Cardiac septum (tissue), 1 donor: ENCODE data around the gene GFER. TPM values are rescaled to one million over a fixed set of nuclear protein-coding genes. Genes with fewer than 3 reads are reported as not detected.
"Not testable (repeated sequence)": the region's sequence is repeated elsewhere in the genome, so short reads cannot be mapped to it uniquely, and the experiment has no call there.

ENCODE experiments used
- DNase-seq: peaks from one replicate; pipeline ENCODE4 v3.0.0-alpha.2; 2020; ENCODE audit warnings: low spot score
- intact Hi-C: fragments of 100-400 bp; cut with DNase I; formaldehyde crosslinking; loops from one replicate; pipeline ENCODE4 v1.14.0; 2022
- total RNA-seq: library from RNA; stranded (reverse); fragmentation: NEBNext Ultra II Directional; extraction: Animal tissue kit (Norgen Biotek cat#: 25700); gene quantifications from one replicate; pipeline ENCODE4 v1.2.1, GENCODE V29; 2021
- donor health status: DM: no; HTN: no; CAD: no.

GFER gene
- total RNA-seq, 1 donor from 2014 or later, result 25.5 TPM

DNA sequence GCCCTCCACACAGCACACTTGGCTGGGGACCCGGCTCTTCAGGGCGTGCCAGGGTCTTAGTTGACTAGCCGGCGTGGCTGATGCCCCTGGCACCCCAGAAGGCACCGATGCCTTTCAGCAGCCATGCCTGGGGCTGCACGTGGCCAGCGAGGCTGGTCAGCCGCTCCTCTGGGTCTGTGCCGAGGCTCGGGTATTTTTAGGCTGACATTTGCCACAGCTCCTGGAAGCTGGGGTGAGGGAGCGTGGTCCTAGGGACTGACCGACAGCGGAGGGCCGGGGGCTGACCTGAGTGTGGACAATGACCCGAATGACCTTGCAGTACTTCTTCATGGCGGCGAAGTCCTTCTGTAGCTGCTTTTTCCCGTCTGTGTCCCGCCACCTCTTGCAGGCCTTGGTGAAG lies 33.4 kb upstream of the GFER start:
- DNase-seq, result peak; percentile 84
- intact Hi-C loops, result no loop called here

DNA sequence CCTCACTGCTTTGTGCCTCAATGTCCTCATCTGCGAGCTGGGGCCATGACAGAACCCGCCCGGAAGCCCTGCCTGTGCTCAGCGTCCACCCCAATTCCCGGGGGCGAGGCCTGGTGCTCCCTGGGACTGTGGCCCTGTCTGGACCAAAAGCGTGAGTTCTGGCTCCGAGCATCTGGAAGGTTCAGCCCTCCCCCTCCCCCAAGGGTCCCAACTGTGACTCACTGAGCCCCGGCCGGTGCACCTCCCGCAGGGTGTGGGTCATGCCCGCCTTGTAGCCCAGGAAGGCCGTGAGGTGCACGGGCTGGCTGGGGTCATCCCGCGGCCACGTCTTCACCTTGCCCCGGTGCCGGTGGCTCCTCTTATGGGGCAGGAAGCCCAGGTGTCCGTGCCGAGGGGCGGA lies 30.3 kb upstream of the GFER start:
- intact Hi-C loops, result no loop called here
- peak; percentile 74 for DNase-seq

DNA sequence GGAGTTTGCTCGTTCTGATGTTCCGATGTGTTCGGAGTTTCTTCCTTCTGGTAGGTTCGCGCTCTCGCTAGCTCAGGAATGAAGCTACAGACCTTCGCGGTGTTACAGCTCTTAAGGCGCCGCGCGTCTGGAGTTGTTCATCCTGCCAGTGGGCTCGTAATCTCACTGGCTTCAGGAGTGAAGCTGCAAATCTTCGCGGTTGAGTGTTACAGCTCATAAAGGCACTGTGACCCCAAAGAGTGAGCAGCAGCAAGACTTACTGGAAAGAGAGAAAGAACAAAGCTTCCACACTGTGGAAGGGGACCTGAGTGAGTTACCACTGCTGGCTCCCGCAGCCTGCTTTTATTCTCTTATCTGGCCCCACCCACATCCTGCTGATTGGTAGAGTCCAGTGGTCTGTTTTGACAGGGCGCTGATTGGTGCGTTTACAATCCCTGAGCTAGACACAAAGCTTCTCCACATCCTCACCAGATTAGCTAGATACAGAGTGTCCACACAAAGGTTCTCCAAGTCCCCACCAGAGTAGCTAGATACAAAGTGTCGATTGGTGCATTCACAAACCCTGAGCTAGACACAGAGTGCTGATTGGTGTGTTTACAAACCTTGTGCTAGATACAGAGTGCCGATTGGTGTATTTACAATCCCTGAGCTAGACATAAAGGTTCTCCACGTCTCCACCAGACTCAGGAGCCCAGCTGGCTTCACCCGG lies 26.4 kb upstream of the GFER start:
- DNase-seq, intact Hi-C loops: not testable (repeated sequence)

DNA sequence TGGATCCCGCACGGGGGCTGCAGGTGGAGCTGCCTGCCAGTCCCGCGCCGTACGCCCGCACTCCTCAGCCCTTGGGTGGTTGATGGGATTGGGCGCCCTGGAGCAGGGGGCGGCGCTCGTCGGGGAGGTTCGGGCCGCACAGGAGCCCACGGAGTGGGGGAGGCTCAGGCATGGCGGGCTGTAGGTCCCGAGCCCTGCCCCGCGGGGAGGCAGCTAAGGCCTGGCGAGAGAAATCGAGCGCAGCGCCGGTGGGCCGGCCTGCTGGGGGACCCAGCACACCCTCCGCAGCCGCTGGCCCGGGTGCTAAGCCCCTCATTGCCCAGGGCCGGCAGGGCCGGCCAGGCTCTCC lies 25.9 kb upstream of the GFER start:
- intact Hi-C loops, DNase-seq: not testable (repeated sequence)

DNA sequence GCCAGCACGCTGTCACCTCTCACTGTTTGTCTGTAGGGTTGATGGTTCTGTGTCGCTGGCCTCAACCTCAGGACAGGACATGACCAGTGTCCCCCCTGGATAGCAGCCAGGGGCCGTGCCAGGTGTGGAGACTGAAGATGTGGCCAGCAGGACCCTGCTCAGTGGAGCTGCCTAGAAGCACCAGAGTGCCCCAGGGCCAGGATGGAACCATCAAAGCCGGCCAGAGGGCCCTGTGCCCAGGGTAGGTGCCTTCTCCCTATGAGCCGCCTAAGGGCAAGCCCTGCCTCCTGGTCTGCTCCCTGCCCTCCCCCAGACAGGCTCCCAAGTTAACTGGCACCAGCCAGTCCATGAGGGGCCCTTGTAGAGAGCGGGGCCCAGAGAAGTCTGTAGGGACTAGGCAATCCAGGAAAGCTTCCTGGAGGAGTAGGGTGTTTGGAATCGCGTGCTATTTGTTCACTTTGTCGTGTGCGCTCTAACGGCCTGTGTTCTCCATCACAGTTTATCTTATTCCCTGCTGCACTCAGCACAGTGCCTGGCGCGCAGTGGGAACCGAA lies 25.2 kb upstream of the GFER start:
- no peak for DNase-seq
- intact Hi-C loops, result no loop called here

DNA sequence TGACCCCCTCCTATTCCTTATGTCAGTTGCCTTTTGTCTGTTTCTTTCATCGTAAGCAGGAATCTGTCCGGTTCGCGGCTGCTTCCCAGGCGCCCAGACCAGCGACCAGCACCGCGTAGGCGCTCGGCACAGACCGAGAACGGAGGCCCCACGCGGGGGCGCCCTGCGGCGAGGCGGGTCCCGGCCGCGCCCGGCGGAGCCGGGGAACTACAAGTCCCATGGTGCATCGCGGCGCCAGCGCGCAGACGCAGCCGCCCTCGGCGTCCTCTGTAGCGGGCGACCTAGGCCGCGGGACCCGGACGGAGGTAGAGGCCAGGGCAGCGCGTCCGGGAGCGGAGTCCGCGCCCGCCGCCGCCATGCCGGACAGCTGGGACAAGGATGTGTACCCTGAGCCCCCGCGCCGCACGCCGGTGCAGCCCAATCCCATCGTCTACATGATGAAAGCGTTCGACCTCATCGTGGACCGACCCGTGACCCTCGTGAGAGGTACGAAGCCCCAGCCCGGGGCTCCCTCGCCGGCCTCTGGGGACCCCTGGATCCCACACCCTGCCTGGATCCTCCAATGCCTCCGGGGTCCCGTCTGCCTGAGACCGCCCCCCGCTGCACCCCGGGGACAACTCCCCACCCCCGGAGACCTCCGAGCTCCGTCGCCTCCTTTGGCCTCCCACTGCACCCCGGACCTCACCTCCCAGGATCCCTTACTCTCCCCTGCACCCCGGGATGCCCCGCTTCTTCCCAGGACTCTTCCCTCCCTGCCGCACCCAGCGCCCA lies 24.5 kb upstream of the GFER start, which contains the start of gene NDUFB10:
Gene NDUFB10, plus strand, starts transcription at position 270 of the 771 bp plus-strand sequence. Its CDS starts 87 bp downstream, at position 357.
- peak; percentile 97 for DNase-seq
- intact Hi-C loops, result no loop called here

DNA sequence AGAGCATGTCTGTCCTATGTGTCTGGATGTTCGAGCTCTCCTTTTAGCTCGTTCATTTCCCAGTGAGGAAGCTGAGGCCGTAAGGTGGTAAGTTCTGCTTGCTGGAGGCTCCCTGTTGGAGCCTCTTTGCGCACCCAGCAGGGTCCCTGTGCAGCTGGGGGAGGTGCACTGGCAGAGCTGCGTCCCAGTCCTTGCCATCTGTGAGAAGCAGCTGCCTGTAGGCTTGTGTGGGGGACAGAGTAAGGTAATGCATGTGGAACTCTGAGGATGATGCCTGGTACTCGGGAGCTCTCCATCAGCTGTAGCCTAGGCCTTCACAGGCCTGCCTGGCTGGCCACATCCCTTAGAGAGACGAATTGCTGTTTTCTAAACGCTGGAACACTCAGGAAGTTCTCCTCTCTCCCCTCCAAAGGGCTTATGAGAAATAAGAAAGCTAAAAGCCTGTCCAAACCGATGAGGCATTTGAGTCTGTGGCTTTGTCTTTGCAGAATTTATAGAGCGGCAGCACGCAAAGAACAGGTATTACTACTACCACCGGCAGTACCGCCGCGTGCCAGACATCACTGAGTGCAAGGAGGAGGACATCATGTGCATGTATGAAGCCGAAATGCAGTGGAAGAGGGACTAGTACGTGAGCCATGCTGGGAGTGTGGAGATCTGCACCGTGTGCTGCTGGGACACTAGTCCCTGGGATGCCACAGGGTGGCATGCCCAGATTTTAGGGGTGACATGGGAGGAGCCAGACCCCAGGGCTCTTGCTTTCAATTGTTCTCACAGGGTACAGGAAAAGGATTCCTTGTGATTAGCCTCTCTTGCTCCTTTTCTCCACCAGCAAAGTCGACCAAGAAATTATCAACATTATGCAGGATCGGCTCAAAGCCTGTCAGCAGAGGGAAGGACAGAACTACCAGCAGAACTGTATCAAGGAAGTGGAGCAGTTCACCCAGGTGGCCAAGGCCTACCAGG lies 23.0 kb upstream of the GFER start:
- intact Hi-C loops, result no loop called here

DNA sequence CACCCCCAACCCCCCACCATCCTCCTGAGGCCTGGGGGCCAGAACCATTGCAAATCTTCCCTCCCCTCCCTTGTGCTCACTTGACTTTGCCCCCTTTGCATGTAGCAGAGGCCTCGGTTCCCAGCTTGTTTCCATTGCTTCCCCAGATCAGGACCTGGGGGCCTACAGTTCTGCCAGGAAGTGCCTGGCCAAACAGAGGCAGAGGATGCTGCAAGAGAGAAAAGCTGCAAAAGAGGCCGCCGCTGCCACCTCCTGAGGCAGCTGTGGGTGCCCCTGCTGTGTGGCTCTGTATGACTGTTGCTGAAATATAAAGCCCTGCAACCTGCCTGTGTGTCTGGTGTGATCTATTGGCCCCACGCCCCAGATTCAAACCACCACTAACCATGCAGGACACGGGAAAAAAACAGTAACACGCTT lies 22.3 kb upstream of the GFER start:
- DNase-seq, result no peak
- intact Hi-C loops, result no loop called here

More for the DNA sequence above, 23.0 kb upstream of the GFER start:
- DNase-seq, result no peak

DNA sequence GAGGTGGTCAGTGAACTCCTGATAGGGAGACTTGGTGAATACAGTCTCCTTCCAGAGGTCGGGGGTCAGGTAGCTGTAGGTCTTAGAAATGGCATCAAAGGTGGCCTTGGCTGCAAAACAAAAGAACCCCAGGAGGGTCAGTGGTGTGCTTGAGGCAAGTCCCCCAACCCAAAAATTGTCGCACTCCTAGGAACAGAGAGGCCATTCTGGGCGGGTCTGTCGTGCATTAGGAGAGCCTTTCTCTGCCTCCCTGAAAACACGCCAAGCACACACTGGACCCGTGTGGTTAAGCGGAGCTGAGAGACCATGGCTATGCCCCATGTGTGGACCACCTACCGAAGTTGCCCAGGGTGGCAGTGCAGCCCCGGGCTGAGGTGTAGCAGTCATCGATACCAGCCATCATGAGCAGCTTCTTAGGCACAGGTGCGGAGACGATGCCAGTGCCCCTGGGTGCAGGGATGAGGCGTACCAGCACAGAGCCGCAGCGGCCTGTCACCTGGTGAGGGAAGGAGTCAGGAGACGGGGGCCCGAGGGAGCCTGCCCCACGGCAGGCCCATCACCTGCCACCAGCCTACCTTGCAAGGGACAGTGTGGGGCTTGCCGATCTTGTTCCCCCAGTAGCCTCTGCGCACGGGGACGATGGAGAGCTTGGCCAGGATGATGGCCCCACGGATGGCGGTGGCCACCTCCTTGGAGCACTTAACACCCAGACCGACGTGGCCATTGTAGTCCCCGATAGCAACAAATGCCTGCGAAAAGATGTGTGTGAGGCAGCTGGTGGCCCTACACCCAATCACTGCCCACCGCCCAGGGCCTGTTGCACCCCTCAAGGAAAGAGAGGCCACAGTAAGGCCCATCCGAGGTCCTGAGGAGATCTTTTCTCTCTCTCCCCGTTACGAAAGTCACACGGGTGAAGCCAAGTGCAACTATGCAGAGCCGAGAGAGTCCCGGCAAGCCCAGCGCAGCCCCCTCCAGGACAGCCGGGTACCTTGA lies 21.5 kb upstream of the GFER start:
- intact Hi-C loops, DNase-seq: not testable (repeated sequence)

DNA sequence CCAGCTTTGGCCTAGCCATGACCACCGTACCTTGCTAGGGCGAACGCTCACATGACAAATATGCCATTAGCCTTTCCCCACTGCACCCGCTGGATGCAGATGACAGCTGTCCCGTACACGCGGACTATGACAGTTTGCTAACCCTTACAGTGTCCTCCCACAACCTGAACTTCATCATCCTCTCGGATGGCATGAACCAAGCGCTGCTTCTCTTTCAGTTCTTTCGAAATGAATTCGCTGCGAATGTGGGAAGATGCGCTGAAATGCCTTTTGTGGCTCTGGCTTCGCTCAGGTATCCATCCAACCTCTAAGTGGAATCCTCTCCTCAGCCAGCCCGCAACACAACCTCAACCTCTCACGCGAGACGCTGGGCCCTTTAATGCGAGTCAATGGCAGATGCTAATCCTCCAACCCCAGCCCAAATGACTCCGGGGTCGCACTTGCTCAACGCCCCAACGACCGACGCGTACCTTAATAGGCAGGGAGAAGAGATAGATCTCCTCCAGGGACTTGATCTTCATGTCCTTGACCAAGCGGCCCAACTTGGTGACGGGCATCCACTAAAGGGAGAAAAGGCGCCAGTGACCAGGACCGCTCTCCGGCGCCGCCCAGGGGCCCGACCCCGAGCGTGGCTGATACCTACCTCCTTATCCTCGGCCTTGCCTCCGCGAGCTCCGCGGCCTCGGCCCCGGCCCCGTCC lies 20.0 kb upstream of the GFER start:
- intact Hi-C loops, result no loop called here
- no peak for DNase-seq

DNA sequence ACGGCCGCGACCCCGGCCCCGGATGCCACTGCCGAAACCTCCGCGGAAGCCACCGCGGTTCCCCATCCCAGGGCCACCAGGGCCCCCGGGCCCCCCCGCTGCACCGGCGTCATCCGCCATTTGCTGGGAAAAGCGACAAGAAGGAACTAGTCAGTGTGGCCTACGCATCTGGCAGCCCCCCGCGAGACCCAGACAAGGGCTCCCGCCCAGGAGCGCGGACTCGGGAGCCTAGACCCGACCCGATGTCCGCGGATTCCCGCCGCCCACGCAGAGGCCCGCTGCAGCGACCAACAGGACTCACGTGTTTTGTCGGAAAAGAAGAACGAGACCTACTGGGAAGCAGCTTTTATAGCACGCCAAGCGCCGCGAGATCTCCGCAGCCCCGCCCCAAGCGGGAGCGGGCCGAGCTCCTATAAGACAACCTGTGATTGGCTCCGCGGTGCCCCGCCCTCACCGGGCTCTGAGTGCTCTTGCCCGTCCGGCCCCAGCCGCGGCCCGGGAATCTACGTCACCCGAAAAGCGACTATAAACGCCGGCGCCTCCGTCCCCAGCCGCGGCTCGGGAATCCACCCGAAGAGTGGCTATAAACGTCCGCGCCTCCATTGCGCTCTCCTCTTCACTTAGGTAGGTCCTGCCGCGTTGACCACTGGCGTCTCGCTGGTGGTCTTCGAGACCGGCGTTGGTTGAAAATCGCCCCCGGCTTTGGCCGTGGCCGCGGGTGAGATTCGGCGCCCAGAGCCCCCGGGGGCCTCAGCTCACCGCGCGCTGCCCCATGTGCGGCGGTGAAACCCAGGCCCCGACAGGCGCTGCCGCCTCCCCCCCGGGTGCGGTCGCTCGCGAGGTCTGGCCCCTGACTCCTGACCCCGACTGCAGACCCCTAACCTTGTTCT lies 19.2 kb upstream of the GFER start, which contains the start of gene RPS2:
Gene RPS2, minus strand, starts transcription at position 321 of the 890 bp plus-strand sequence. Its CDS starts 201 bp downstream, at position 120.
- intact Hi-C loops, result no loop called here
- DNase-seq, result peak; percentile 100

DNA sequence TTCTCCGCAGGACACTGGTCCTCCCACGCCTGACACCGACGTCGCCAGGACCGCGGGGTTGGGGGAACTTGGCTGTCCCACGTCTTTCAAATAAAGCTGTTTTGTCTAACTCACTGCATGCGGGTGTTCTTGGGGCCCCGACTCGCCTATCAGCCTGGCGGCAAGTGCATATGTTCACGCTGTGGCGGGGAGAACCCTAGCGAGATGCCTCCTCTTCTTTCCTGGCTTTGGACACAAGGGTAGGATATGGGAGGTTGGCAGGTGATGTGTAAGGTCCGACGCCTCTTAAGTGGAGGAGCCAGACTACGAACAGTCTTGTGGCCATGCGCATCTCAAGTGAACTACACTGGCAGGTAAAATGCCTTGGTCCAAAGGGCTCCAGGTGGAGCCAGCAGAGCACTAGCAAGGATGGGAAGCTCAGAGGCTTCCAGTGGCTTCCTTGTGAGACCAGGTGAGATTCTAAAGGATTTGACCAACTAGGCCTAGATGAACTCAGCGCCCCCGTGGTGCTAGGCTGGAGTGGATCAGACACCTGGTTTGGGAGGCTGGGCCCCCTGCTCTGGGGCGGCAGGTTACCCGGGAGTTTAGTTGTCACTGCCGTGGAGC lies 18.5 kb upstream of the GFER start:
- intact Hi-C loops, result no loop called here
- peak; percentile 71 for DNase-seq

DNA sequence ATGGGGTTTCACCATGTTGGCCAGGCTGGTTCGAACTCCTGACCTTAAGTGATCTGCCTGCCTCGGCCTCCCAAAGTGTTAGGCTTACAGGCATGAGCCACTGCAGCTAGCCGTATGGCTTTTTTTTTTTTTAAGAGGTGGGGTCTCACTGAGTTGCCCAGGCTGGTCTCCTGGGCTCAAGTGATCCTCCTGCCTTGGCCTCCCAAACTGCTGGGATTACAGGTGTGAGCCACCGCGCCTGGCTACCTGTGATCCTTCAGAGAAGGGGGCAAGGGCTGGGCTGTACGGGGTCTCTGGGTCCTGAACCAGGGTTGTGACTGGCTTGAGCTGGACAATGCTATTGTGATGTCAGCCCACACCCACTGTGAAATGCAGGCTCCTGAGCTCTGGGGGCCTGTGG lies 17.5 kb upstream of the GFER start, which contains the start of gene RNF151:
Gene RNF151, plus strand, starts transcription at position 397 of the 400 bp plus-strand sequence. CDS start 26 bp downstream, outside the sequence.
- DNase-seq, result no peak
- intact Hi-C loops, result no loop called here

DNA sequence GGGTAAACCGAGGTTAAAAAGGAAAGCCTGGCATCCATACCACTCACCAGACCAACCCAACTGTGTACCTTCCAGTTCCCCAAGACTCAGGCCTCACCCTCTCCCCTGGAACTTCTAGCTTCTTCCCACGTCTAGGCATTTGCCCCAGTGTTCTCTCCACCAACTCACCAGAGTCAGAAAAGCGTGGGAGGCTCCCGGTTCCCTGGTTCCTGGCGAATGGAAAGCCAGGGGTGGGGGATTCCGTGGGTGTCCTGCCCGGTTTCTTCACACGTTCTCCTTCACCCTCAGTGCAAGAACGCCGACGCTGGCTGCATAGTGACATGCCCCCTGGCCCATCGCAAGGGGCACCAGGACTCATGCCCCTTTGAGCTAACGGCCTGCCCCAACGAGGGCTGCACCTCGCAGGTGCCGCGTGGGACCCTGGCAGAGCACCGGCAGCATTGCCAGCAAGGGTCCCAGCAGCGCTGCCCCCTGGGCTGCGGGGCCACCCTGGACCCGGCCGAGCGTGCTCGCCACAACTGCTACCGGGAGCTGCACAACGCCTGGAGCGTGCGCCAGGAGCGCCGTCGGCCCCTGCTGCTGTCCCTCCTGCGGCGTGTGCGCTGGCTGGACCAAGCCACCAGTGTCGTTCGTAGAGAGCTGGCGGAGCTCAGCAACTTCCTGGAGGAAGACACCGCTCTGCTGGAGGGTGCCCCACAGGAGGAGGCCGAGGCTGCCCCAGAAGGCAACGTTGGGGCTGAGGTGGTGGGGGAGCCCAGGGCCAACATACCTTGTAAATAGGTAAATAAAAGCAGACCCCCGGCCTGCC lies 15.6 kb upstream of the GFER start:
- DNase-seq, result no peak
- intact Hi-C loops, result no loop called here

DNA sequence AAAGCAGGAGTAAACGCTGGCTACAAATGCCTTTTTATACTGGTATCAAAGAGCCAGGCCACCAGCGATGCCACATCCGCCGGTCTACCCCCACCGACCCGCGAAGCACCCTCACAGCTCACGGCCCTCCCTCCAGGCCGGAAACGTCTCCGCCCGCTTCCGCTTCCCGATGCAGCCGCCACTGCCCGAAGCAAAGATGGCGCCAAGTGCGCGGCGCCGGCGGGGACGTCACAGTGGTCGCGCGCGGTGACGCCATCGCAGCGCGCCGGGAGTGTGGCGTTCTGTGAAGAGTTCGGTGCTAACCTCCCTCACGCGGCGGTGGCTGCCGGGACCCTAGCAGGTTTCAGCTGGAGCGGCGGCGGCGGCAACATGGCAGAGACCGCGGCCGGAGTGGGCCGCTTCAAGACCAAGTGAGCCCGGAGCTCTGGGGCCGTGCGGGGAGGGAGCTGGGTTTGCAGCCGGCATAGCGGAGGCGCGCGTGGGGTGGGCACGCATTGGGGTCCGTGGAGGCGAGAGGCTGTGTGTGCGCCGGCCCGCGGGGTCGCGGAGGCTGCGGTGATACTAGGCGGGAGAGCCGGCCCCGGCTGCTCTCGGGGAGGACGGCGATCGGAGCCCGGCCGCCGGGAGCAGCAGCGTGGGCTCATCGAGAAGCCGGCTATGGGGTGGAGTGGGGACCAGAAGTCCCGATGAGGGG lies 12.1 kb upstream of the GFER start, which contains the start of gene TBL3:
Gene TBL3, plus strand, starts transcription at position 258 of the 694 bp plus-strand sequence. Its CDS starts 112 bp downstream, at position 370.
- DNase-seq, result peak; percentile 96
- intact Hi-C loops, result no loop called here
